Activated CD4-positive, alpha-beta T cell treated with anti-CD3 and anti-CD28 coated beads, Interleukin-2, amount 10 ng/mL, durations not matched to agents 7 days and 5 days (primary cell): ENCODE data around the gene ZNF318. TPM values are rescaled to one million over a fixed set of nuclear protein-coding genes. Genes with fewer than 3 reads are reported as not detected.

Experiments
- CTCF ChIA-PET: fragments of 350-600 bp; sonication (Branson Sonifier 250); formaldehyde crosslinking; loops from one replicate; lab custom pipeline; 2021; ENCODE audit warnings: antibody characterized with exemption; lab: Charles Lee
- POLR2A ChIA-PET: fragments of 350-600 bp; sonication (Branson Sonifier 250); formaldehyde crosslinking; loops from one replicate; lab custom pipeline; 2021; ENCODE audit warnings: antibody characterized with exemption; lab: Charles Lee
- DNase-seq: peaks from one replicate; pipeline ENCODE4 v3.0.0-alpha.2; 2020
- H3K27ac Mint-ChIP-seq: one replicate; pipeline ENCODE4 v1.8.0; 2021; ENCODE audit warnings: mild to moderate bottlenecking, moderate library complexity, mixed read lengths
- H3K27me3 Mint-ChIP-seq: one replicate; pipeline ENCODE4 v1.8.0; 2021; ENCODE audit warnings: mixed read lengths
- H3K36me3 Mint-ChIP-seq: one replicate; pipeline ENCODE4 v1.8.0; 2021; ENCODE audit warnings: low read depth, mixed read lengths
- H3K4me1 Mint-ChIP-seq: one replicate; pipeline ENCODE4 v1.8.0; 2021; ENCODE audit warnings: mixed read lengths
- H3K4me3 Mint-ChIP-seq: one replicate; pipeline ENCODE4 v1.8.0; 2021; ENCODE audit warnings: mild to moderate bottlenecking, moderate library complexity, mixed read lengths
- H3K9me3 Mint-ChIP-seq: one replicate; pipeline ENCODE4 v1.8.0; 2021; ENCODE audit warnings: mixed read lengths
- total RNA-seq, 2 experiments: library from RNA; stranded (reverse); gene quantifications; one replicate each; pipeline ENCODE4 v1.2.3, GENCODE V29; 2021

Gene ZNF318
- total RNA-seq, 2 experiments from 2014 or later: 12.8 to 14.5 TPM

- Mint-ChIP-seq H3K36me3 (no peaks in the 10 kb centered on the region), H3K27me3 (peaks cover 10% of the 10 kb centered on the region), H3K9me3 (no peaks in the 10 kb centered on the region), H3K4me1 (no peaks in the 10 kb centered on the region), H3K27ac (no peak overlapping the region), H3K4me3 (no peak overlapping the region)
- ChIA-PET POLR2A (no interaction called here), CTCF (no interaction called here)
- no peak for DNase-seq
Measured at GRCh38 chr6:43294536-43294935, 74.9 kb downstream of the ZNF318 start.

GRCh38 chr6:43293698-43294097, 75.7 kb downstream of the ZNF318 start:
- H3K27ac Mint-ChIP-seq: no peak overlapping the region
- no peaks in the 10 kb centered on the region for H3K36me3 Mint-ChIP-seq
- H3K4me1 Mint-ChIP-seq: no peaks in the 10 kb centered on the region
- H3K9me3 Mint-ChIP-seq: no peaks in the 10 kb centered on the region
- no peak overlapping the region for H3K4me3 Mint-ChIP-seq
- ChIA-PET POLR2A (no interaction called here), CTCF (no interaction called here)
- H3K27me3 Mint-ChIP-seq: peaks cover 7% of the 10 kb centered on the region
- DNase-seq: no peak

DNA sequence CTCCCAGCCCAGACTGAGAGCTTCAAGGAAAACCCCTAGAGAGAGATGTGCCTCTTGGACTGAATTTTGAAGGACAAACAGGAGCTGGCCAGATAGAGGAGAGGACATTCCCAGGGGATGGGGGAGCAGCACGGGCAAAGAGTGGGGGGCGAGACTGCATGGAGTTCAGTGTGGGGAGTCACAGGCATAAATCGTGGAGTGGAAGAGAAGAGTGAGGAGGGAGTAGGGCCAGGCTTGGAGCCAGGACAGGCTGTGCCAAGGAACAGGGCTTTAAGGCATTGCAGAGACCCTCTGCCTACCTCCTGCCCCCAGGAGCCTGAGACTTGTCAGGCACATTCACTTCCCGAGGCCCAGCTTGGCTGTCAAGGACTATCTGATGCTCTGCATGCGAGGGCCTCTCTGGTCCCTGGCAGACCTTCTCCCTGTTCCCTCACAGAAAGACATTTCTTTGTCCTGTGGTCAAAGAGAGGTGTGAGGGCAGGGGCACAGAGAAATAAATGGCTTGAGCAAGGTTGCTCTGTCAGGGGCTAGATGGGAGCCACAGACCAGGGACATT, 76.6 kb downstream of the ZNF318 start:
- CTCF ChIA-PET: interaction anchor here (0.7 to 1.7 kb wide), 2 partner anchors 11 to 205 kb away, joined by 3 to 4 read pairs; no protein-coding TSS in a partner anchor

GRCh38 chr6:43292341-43292740, 77.1 kb downstream of the ZNF318 start:
- H3K36me3 Mint-ChIP-seq: no peaks in the 10 kb centered on the region
- no peaks in the 10 kb centered on the region for H3K9me3 Mint-ChIP-seq
- ChIA-PET CTCF (interaction anchor here (0.6 to 1.7 kb wide), 3 partner anchors 10 to 726 kb away, joined by 3 to 4 read pairs (median 4); no protein-coding TSS in a partner anchor), POLR2A (interaction anchor here (0.6 kb wide), 1 partner anchor 215 kb away, joined by 3 read pairs; no protein-coding TSS in a partner anchor)
- no peaks in the 10 kb centered on the region for H3K4me1 Mint-ChIP-seq
- no peak overlapping the region for H3K4me3 Mint-ChIP-seq
- DNase-seq: no peak
- no peak overlapping the region for H3K27ac Mint-ChIP-seq
- peaks cover 8% of the 10 kb centered on the region for H3K27me3 Mint-ChIP-seq

More for the DNA sequence above, 76.6 kb downstream of the ZNF318 start:
- Mint-ChIP-seq H3K4me3 (no peak overlapping the region), H3K9me3 (no peaks in the 10 kb centered on the region), H3K27ac (no peak overlapping the region), H3K27me3 (peaks cover 8% of the 10 kb centered on the region), H3K4me1 (no peaks in the 10 kb centered on the region), H3K36me3 (no peaks in the 10 kb centered on the region)
- DNase-seq: no peak
- POLR2A ChIA-PET: interaction anchor here (0.6 kb wide), 1 partner anchor 215 kb away, joined by 3 read pairs; no protein-coding TSS in a partner anchor

- Mint-ChIP-seq H3K36me3 (no peaks in the 10 kb centered on the region), H3K9me3 (no peaks in the 10 kb centered on the region), H3K27me3 (peaks cover 9% of the 10 kb centered on the region), H3K4me3 (no peak overlapping the region), H3K27ac (no peak overlapping the region), H3K4me1 (no peaks in the 10 kb centered on the region)
- CTCF ChIA-PET: interaction anchor here (0.6 to 1.7 kb wide), 2 partner anchors 9 to 725 kb away, joined by 4 read pairs; no protein-coding TSS in a partner anchor
- POLR2A ChIA-PET: no interaction called here
- DNase-seq: no peak
Measured at GRCh38 chr6:43291708-43292107, 77.7 kb downstream of the ZNF318 start.

- Mint-ChIP-seq H3K4me3 (no peak overlapping the region), H3K27me3 (peaks cover 15% of the 10 kb centered on the region), H3K36me3 (no peaks in the 10 kb centered on the region), H3K9me3 (no peaks in the 10 kb centered on the region), H3K27ac (no peak overlapping the region), H3K4me1 (no peaks in the 10 kb centered on the region)
- ChIA-PET POLR2A (no interaction called here), CTCF (interaction anchor here (0.6 to 1.7 kb wide), 2 partner anchors 9 to 425 kb away, joined by 3 to 4 read pairs; no protein-coding TSS in a partner anchor)
- no peak for DNase-seq
Measured at GRCh38 chr6:43290905-43291355, 78.5 kb downstream of the ZNF318 start.

DNA sequence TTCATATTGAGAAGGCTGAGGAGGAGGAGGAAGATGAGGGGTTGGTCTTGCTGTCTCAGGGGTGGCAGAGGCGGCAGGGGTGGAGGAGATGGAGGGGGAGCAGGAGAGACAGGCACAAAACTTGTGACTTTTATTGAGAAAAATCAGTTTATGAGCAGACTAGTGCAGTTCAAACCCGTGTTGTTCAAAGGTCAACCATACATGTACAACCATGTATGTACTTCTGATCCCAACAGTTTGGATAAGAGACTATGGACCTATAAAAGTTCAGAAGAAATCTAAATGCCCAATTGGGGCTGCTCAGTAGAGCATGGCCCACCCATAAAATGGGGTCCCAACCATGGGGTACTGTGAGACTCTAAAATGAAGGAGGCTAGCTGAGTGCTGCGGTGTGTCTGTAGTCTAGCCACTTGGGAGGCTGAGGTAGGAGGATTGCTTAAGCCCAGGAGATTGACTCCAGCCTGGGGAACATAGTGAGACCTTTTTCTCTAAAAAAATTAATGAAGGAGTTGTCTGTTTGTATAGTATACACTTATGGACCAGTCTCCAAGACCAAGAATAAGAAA, 79.0 kb downstream of the ZNF318 start:
- DNase-seq: no peak
- Mint-ChIP-seq H3K9me3 (no peaks in the 10 kb centered on the region), H3K27ac (no peak overlapping the region), H3K36me3 (no peaks in the 10 kb centered on the region), H3K4me3 (no peak overlapping the region), H3K27me3 (peaks cover 20% of the 10 kb centered on the region), H3K4me1 (peaks cover 1% of the 10 kb centered on the region)
- POLR2A ChIA-PET: no interaction called here
- CTCF ChIA-PET: interaction anchor here (0.6 kb wide), 1 partner anchor 9 kb away, joined by 3 read pairs; no protein-coding TSS in a partner anchor

DNA sequence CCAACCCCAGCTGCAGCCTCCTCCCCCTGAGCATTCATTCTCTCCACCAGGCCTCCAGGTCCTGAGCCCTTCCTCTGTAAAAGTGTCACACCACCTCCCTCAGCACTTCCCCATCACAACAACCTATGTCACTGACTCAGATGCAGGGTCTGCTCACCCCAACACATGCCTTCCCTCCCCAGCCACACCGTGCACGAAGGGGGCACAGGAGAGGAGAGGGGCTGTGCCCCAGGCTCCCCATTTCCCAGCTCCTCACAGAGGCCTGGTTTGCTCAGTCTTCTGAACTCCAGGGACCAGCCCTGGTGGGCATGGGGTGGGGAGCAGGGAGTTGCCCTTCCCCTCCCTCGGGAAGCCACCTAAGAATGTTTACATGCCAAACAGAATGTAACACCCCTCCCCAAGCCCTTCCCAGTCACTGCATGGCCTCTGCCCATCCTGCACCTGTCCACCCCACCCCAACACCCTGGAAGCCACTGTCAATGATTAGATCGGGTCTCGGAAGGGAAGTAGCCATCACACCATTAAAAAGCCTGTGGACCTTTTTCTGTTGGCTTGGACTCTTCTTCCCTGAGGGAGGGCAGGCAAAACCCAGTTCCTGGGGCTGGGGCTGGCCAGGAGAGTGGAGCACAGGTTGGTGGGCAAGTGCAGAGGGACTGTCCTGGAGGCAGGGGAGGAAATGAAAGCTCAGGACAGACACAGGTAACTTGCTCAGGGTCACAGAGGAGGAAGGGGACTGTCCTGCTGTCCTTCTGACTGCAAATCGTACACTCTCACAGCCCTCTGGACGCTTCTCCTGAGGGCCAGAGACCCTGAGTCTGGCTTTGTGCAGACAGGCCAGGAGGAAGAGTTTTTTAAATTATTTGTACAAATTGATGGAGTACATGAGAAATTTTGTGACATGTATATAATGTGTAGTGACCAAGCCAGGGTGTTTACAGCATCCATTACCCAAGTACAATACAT, 81.4 kb downstream of the ZNF318 start:
- no peak overlapping the region for H3K27ac Mint-ChIP-seq
- H3K4me3 Mint-ChIP-seq: no peak overlapping the region
- peaks cover 1% of the 10 kb centered on the region for H3K4me1 Mint-ChIP-seq
- no peaks in the 10 kb centered on the region for H3K36me3 Mint-ChIP-seq
- ChIA-PET POLR2A (no interaction called here), CTCF (interaction anchor here (0.8 kb wide), 1 partner anchor 24 kb away, joined by 3 read pairs; no protein-coding TSS in a partner anchor)
- H3K27me3 Mint-ChIP-seq: peaks cover 21% of the 10 kb centered on the region
- no peaks in the 10 kb centered on the region for H3K9me3 Mint-ChIP-seq
- no peak for DNase-seq

DNA sequence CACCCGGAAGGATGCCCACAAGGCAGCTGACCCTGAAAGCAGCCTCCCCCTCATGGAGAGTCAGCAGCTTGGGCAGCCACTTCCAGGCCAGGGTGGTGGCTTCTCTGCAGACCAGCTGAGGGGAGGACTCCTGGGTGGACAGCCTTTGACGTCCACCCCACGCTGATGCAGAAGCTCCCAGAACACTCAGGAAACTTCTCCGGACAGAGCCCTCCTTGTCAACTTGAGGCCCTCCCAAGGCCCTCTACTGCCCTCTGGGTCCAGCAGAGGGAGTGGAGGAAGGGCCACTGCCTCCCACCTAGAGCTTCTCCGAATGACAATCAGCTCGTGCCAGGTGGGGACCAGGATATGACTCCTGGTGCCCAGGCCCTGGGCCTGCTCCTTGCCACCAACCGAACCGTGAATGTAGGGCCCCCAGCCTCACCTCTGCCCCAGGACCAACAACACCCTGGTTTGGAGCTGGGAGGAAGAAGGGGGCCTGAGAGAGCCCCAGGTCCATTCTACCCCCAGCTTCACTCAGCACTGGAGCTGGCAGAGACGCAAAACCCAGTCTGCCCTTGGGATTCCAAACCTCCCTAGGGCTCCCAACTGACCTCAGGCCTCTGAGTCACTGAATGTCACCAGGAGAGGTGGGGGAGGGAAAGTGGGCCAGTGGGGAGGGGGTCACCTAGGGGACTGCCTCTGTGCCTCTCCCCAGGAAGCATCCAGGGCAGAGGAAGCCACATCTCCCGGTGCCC, 82.3 kb downstream of the ZNF318 start:
- Mint-ChIP-seq H3K27me3 (peaks cover 23% of the 10 kb centered on the region), H3K9me3 (no peaks in the 10 kb centered on the region), H3K4me3 (no peak overlapping the region), H3K36me3 (no peaks in the 10 kb centered on the region), H3K27ac (no peak overlapping the region), H3K4me1 (peaks cover 1% of the 10 kb centered on the region)
- CTCF ChIA-PET: interaction anchor here (0.8 kb wide), 1 partner anchor 25 kb away, joined by 3 read pairs; no protein-coding TSS in a partner anchor
- POLR2A ChIA-PET: interaction anchor here (0.5 kb wide), 1 partner anchor 20 kb away, joined by 3 read pairs; no protein-coding TSS in a partner anchor
- no peak for DNase-seq

GRCh38 chr6:43286456-43286979, 82.9 kb downstream of the ZNF318 start:
- H3K36me3 Mint-ChIP-seq: no peaks in the 10 kb centered on the region
- no peaks in the 10 kb centered on the region for H3K9me3 Mint-ChIP-seq
- H3K4me1 Mint-ChIP-seq: peaks cover 1% of the 10 kb centered on the region
- H3K4me3 Mint-ChIP-seq: no peak overlapping the region
- POLR2A ChIA-PET: interaction anchor here (0.6 kb wide), 1 partner anchor 383 kb away, joined by 3 read pairs; no protein-coding TSS in a partner anchor
- peaks cover 25% of the 10 kb centered on the region for H3K27me3 Mint-ChIP-seq
- H3K27ac Mint-ChIP-seq: no peak overlapping the region
- CTCF ChIA-PET: no interaction called here
- no peak for DNase-seq
